Osteocyte (in vitro differentiated cells): ENCODE measurements around the gene ARHGEF38. TPM values are rescaled to one million over a fixed set of nuclear protein-coding genes. Genes with fewer than 3 reads are reported as not detected.

Experiments used
- DNase-seq: peaks from one replicate; pipeline ENCODE4 v3.0.0; 2021; ENCODE audit warnings: mixed read lengths; ENCODE audit not compliant: unreplicated experiment; ENCODE audit errors: extremely low spot score
- H3K27ac Mint-ChIP-seq: one replicate; pipeline ENCODE4 v1.8.0; 2021; ENCODE audit warnings: mild to moderate bottlenecking, mixed read lengths; ENCODE audit not compliant: unreplicated experiment
- H3K27me3 Mint-ChIP-seq: one replicate; pipeline ENCODE4 v1.8.0; 2021; ENCODE audit warnings: mixed read lengths; ENCODE audit not compliant: unreplicated experiment
- H3K36me3 Mint-ChIP-seq: one replicate; pipeline ENCODE4 v1.8.0; 2021; ENCODE audit warnings: mixed read lengths; ENCODE audit not compliant: unreplicated experiment
- H3K4me1 Mint-ChIP-seq: one replicate; pipeline ENCODE4 v1.8.0; 2021; ENCODE audit warnings: mixed read lengths; ENCODE audit not compliant: unreplicated experiment
- H3K4me3 Mint-ChIP-seq: one replicate; pipeline ENCODE4 v1.8.0; 2021; ENCODE audit warnings: mild to moderate bottlenecking, moderate library complexity, mixed read lengths; ENCODE audit not compliant: unreplicated experiment
- H3K9me3 Mint-ChIP-seq: one replicate; pipeline ENCODE4 v1.8.0; 2021; ENCODE audit warnings: mixed read lengths; ENCODE audit not compliant: unreplicated experiment
- total RNA-seq: library from RNA; stranded (reverse); gene quantifications from 2 replicates; pipeline ENCODE4 v1.2.1, GENCODE V29; 2021
- TF ChIP-seq, protein P1 (sequence below): fragments of 200-600 bp; sonication (generic); IDR thresholded peaks from 2 replicates; pipeline ENCODE4 v1.5.0; 2021; ENCODE audit warnings: antibody characterized with exemption, mild to moderate bottlenecking, moderate library complexity

Gene ARHGEF38
- total RNA-seq, 1 donor from 2014 or later, result not detected

DNA sequence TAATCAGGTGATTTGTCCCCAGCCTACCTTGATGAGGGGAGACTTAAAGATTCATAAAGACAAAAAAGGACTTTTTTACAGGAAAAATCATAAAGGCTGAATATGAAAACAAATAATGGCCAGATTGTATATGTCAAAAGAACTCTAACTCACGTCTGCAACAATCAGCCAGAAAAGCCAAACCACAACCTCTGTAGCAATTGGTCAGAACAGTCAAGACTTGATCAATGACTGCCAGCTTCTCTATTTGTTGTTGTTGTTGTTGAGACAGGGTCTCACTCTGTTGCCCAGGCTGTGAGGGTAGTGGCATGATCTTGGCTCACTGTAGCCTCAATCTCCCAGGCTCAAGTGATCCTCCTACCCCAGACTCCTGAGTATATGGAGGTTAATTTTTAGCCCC lies 42.7 kb upstream of the ARHGEF38 start:
- Mint-ChIP-seq H3K36me3 (no peaks in the 10 kb centered on the region), H3K27ac (no peak overlapping the region), H3K9me3 (peaks cover 6% of the 10 kb centered on the region), H3K27me3 (peaks cover 25% of the 10 kb centered on the region), H3K4me1 (no peaks in the 10 kb centered on the region), H3K4me3 (no peak overlapping the region)
- TF ChIP-seq, protein P1, sequence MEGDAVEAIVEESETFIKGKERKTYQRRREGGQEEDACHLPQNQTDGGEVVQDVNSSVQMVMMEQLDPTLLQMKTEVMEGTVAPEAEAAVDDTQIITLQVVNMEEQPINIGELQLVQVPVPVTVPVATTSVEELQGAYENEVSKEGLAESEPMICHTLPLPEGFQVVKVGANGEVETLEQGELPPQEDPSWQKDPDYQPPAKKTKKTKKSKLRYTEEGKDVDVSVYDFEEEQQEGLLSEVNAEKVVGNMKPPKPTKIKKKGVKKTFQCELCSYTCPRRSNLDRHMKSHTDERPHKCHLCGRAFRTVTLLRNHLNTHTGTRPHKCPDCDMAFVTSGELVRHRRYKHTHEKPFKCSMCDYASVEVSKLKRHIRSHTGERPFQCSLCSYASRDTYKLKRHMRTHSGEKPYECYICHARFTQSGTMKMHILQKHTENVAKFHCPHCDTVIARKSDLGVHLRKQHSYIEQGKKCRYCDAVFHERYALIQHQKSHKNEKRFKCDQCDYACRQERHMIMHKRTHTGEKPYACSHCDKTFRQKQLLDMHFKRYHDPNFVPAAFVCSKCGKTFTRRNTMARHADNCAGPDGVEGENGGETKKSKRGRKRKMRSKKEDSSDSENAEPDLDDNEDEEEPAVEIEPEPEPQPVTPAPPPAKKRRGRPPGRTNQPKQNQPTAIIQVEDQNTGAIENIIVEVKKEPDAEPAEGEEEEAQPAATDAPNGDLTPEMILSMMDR, result no peak
- no peak for DNase-seq

DNA sequence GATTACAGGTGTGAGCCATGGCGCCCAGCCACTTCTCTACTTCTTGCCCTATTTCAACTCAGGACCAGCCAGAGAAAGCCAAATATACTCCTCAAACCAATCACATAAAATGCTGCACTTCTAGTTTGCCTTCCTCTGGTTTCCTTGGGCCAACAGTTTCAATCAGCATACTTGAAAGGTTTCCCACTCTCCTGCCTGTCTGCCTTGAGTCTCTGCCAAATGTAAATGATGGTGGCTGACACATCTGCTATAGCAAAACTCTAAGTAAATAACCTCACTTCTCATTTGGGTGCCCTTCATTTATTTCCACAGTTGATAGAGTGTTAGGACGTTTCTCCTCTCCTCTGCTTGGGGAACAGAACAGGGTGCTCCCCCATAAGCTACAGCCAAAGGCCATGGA lies 42.2 kb upstream of the ARHGEF38 start:
- H3K27me3 Mint-ChIP-seq, result peaks cover 28% of the 10 kb centered on the region
- H3K27ac Mint-ChIP-seq, result no peak overlapping the region
- H3K4me1 Mint-ChIP-seq, result no peaks in the 10 kb centered on the region
- no peak for DNase-seq
- no peak overlapping the region for H3K4me3 Mint-ChIP-seq
- TF ChIP-seq, protein P1, result no peak
- peaks cover 6% of the 10 kb centered on the region for H3K9me3 Mint-ChIP-seq
- H3K36me3 Mint-ChIP-seq, result no peaks in the 10 kb centered on the region

DNA sequence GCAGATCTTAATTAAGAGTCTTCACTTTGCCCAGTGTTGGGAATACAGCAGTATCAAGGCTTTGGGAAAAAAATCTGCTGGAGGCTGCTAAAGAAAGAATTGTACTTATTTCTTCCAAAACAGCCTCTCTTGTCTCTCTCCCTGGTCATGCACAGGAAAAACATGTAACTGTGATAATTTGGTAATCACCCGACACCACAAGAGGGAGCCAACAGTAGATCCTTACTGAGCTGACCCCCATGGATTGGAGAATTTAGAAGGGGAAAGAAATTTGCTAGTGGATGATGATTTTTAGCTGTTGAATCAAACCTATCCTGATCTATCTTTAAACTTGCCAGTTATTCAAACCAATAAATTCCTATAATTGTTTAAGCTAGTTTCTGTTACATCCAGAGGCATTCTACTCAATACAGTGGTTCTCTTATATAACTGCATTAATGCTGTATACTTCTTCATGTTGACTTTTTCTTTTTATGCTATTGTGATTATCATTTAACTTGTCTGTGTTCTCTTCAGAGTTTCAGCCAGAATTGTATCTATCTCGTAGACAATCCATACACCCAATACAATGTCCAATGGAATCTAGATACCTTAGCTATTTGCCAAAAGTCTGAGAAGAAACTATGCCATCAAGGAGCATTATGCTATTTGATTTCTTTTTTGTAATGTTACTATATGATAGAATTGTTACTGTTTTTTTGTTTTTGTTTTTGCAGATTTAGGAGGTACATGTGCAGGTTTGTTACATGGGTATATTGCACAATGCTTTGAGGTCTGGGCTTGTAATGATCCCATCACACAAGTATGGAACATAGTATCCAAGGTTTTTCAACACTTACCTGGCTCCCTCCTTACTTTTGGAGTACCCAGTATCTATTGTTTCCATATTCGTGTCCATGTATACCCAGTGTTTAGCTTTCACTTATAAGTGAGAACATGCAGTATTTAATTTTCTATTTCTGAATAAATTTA lies 31.3 kb upstream of the ARHGEF38 start:
- Mint-ChIP-seq H3K36me3 (no peaks in the 10 kb centered on the region), H3K27me3 (peaks cover 27% of the 10 kb centered on the region), H3K4me1 (no peaks in the 10 kb centered on the region), H3K9me3 (no peaks in the 10 kb centered on the region), H3K4me3 (no peak overlapping the region), H3K27ac (no peak overlapping the region)
- no peak for DNase-seq
- TF ChIP-seq, protein P1, result peak; percentile 71

DNA sequence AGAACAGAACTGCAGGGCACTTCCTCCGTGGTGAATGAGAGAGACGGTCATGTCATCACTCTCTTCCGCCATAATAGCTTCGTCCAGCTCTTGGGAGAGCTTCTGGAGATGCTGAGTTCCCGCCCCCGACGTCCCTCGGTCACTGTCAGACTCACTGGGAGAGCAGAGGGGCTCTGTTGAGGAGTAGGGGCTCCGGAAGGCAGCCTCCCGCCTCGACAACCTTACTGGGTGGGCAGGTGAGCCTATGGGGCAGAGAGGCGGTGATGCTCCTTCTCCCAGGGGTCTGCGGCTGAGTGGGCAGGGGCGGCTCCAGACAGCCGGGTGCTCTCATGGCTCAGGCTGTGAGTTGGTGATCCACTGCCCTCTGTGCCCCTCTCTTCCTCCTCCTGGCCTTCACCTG lies 25.8 kb upstream of the ARHGEF38 start:
- TF ChIP-seq, protein P1, result no peak
- no peak for DNase-seq
- no peaks in the 10 kb centered on the region for H3K4me1 Mint-ChIP-seq
- H3K4me3 Mint-ChIP-seq, result no peak overlapping the region
- H3K27ac Mint-ChIP-seq, result no peak overlapping the region
- peaks cover 39% of the 10 kb centered on the region for H3K27me3 Mint-ChIP-seq
- no peaks in the 10 kb centered on the region for H3K9me3 Mint-ChIP-seq
- H3K36me3 Mint-ChIP-seq, result no peaks in the 10 kb centered on the region

DNA sequence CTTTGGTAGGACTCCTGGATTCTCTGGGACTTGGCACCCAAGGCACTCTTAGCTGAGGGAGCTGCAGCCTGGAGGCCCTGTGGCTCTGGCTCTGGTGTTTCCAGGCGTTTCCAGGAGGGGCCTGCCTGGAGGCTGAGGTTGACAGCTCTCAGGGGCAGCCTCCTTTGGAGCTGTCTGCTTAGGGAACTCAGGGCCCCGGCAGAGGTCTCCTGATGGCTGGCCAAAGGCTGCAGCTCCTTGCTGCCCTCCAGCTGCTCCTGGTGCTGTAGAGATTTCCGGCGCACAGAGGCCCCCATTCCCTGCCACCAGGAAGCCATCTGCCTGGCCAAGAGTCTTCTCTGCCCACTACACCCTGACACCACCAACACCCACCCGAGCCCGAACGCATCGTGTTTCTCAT lies 25.3 kb upstream of the ARHGEF38 start:
- no peaks in the 10 kb centered on the region for H3K4me1 Mint-ChIP-seq
- H3K4me3 Mint-ChIP-seq, result no peak overlapping the region
- no peak for DNase-seq
- no peaks in the 10 kb centered on the region for H3K9me3 Mint-ChIP-seq
- TF ChIP-seq, protein P1, result no peak
- H3K27ac Mint-ChIP-seq, result no peak overlapping the region
- peaks cover 37% of the 10 kb centered on the region for H3K27me3 Mint-ChIP-seq
- H3K36me3 Mint-ChIP-seq, result no peaks in the 10 kb centered on the region
